GM23248 (cell line): ENCODE results near the gene SCO1.
"Not testable (repeated sequence)": the region's sequence is repeated elsewhere in the genome, so short reads cannot be mapped to it uniquely, and the experiment has no call there.

ENCODE experiments used
- EZH2 ChIP-seq: fragments of 200-600 bp; sonication (generic); IDR thresholded peaks from 2 replicates; pipeline ENCODE4 v1.6.1; 2018; ENCODE audit warnings: antibody characterized with exemption, mild to moderate bottlenecking; ENCODE audit not compliant: insufficient read depth, poor library complexity, severe bottlenecking
- EZH2phosphoT487 ChIP-seq: fragments of 200-600 bp; sonication (generic); IDR thresholded peaks from 2 replicates; pipeline ENCODE4 v1.6.1; 2018; ENCODE audit warnings: antibody characterized with exemption, moderate library complexity, mild to moderate bottlenecking, low read depth; ENCODE audit not compliant: insufficient read depth

- TF ChIP-seq EZH2phosphoT487, EZH2: not testable (repeated sequence)
These were observed 1.4 kb downstream of the SCO1 start for GRCh38 chr17:10695875-10696407.
